Activated CD4-positive, CD25-positive, alpha-beta regulatory T cell treated with anti-CD3 and anti-CD28 coated beads, Interleukin-2, amount 50 U/mL, for 72 hours (primary cell): ENCODE results near the gene TRPM2.
A peak's percentile ranks its signal among the peaks of the same experiment; 100 is the strongest.
"Not testable (repeated sequence)": the region's sequence is repeated elsewhere in the genome, so short reads cannot be mapped to it uniquely, and the experiment has no call there.

ENCODE experiments used
- DNase-seq: peaks from one replicate; pipeline ENCODE4 v3.0.0; 2021

Gene TRPM2

GRCh38 chr21:44356160-44356559 is 2.7 kb downstream of the TRPM2 start:
- no peak for DNase-seq

GRCh38 chr21:44356636-44357035 is 3.2 kb downstream of the TRPM2 start:
- DNase-seq: no peak

- no peak for DNase-seq
Measured at GRCh38 chr21:44357064-44357837, 3.8 kb downstream of the TRPM2 start.

- DNase-seq: no peak
Measured at GRCh38 chr21:44359396-44359795, 6.0 kb downstream of the TRPM2 start.

GRCh38 chr21:44360159-44360558 is 6.7 kb downstream of the TRPM2 start:
- DNase-seq: no peak

GRCh38 chr21:44361903-44362302 is 8.5 kb downstream of the TRPM2 start:
- not testable (repeated sequence) for DNase-seq

- DNase-seq: no peak
Measured at GRCh38 chr21:44363278-44363677, 9.9 kb downstream of the TRPM2 start.

- no peak for DNase-seq
Measured at GRCh38 chr21:44364151-44365053, 11.0 kb downstream of the TRPM2 start.

- no peak for DNase-seq
Measured at GRCh38 chr21:44365251-44365966, 12.0 kb downstream of the TRPM2 start.

GRCh38 chr21:44365967-44366585 is 12.7 kb downstream of the TRPM2 start:
- DNase-seq: no peak

- DNase-seq: no peak
Measured at GRCh38 chr21:44366586-44367211, 13.3 kb downstream of the TRPM2 start.

- DNase-seq: peak; percentile 17
Measured at GRCh38 chr21:44368711-44369446, 15.5 kb downstream of the TRPM2 start.

- peak; percentile 24 for DNase-seq
Measured at GRCh38 chr21:44370027-44370735, 16.8 kb downstream of the TRPM2 start.

- DNase-seq: peak; percentile 17
Measured at GRCh38 chr21:44370786-44371410, 17.5 kb downstream of the TRPM2 start.

GRCh38 chr21:44371596-44371995 is 18.2 kb downstream of the TRPM2 start:
- no peak for DNase-seq

- DNase-seq: no peak
Measured at GRCh38 chr21:44372616-44373015, 19.2 kb downstream of the TRPM2 start.

GRCh38 chr21:44374601-44375280 is 21.3 kb downstream of the TRPM2 start:
- DNase-seq: no peak

GRCh38 chr21:44375281-44375651 is 21.8 kb downstream of the TRPM2 start:
- DNase-seq: no peak

- no peak for DNase-seq
Measured at GRCh38 chr21:44375761-44376241, 22.4 kb downstream of the TRPM2 start.

- DNase-seq: no peak
Measured at GRCh38 chr21:44376606-44377005, 23.2 kb downstream of the TRPM2 start.
